A549 (cell line): ENCODE measurements around the gene RASSF9. TPM values are rescaled to one million over a fixed set of nuclear protein-coding genes. Genes with fewer than 3 reads are reported as not detected.

ENCODE experiments used
- ATAC-seq, 2 experiments: fragments of 200-7000 bp in 1 of 2; fragments of >200 bp in 1 of 2; cut with Nextera tagmentation in 1 of 2; cut with Tn5 transposase in 1 of 2; 3 replicates each; pipeline versions ENCODE4 v1.8.0 to v1.9.1; 2018 to 2020; ENCODE audit warnings: mild to moderate bottlenecking in 1 of 2, moderate library complexity in 1 of 2
- CTCF ChIA-PET: fragments of 300-600 bp; sonication (Branson Sonifier 250); formaldehyde crosslinking; extraction: SDS; loops from one replicate; lab custom pipeline; 2021; ENCODE audit warnings: antibody characterized with exemption, inconsistent platforms; lab: Yijun Ruan, JAX
- POLR2A ChIA-PET: fragments of 350-600 bp; formaldehyde crosslinking; extraction: SDS; loops from one replicate; lab custom pipeline; 2021; ENCODE audit warnings: antibody characterized with exemption, inconsistent platforms; lab: Yijun Ruan, JAX
- DNase-seq, 2 experiments: peaks; one replicate each; pipeline versions ENCODE4 v3.0.0 to v3.0.0-alpha.2; 2011 to 2016; ENCODE audit warnings: low read depth in 1 of 2, low spot score in 1 of 2
- FAIRE-seq: peaks from 2 replicates; lab custom pipeline; 2011; peaks lifted over from hg19 to GRCh38; lab: Jason Lieb, UNC
- H3K27ac ChIP-seq, 2 experiments: fragments of >200 bp; sonication (Bioruptor Twin); formaldehyde crosslinking; 3 replicates each; pipeline ENCODE4 v1.5.1; 2016 to 2017
- H3K4me1 ChIP-seq: fragments of >200 bp; sonication (Bioruptor Twin); formaldehyde crosslinking; 3 replicates; pipeline ENCODE4 v1.6.1; 2016
- H3K4me2 ChIP-seq: fragments of >200 bp; sonication (Bioruptor Twin); formaldehyde crosslinking; 3 replicates; pipeline ENCODE4 v1.6.1; 2016
- H3K4me3 ChIP-seq: fragments of >200 bp; sonication (Bioruptor Twin); formaldehyde crosslinking; 3 replicates; pipeline ENCODE4 v1.5.1; 2016
- H3K9me3 ChIP-seq: fragments of >200 bp; sonication (Bioruptor Twin); formaldehyde crosslinking; 3 replicates; pipeline ENCODE4 v1.6.1; 2016
- CHD2 ChIP-seq: fragments of 150-350 bp; IDR thresholded peaks from 2 replicates; pipeline ENCODE4 v1.6.1; 2014; ENCODE audit warnings: low read length; ENCODE audit not compliant: partially characterized antibody
- CHD4 ChIP-seq: fragments of 200-600 bp; sonication (generic); IDR thresholded peaks from 2 replicates; pipeline ENCODE4 v1.6.1; 2016; ENCODE audit warnings: antibody characterized with exemption, mild to moderate bottlenecking, borderline replicate concordance
- ESRRA ChIP-seq: fragments of 150-350 bp; IDR thresholded peaks from 2 replicates; pipeline ENCODE4 v1.6.1; 2014; ENCODE audit warnings: mild to moderate bottlenecking, low read length, borderline replicate concordance
- FOSB ChIP-seq: fragments of 250-450 bp; sonication (Bioruptor Pico); IDR thresholded peaks from 2 replicates; pipeline ENCODE4 v1.5.0; 2020; ENCODE audit warnings: mild to moderate bottlenecking, moderate library complexity
- GATA3 ChIP-seq: IDR thresholded peaks from 2 replicates; pipeline ENCODE4 v1.6.1; 2012; ENCODE audit warnings: borderline replicate concordance
- HDAC2 ChIP-seq: fragments of 200-600 bp; sonication (generic); IDR thresholded peaks from 2 replicates; pipeline ENCODE4 v1.6.1; 2016
- JUN ChIP-seq, 2 experiments: fragments of >200 bp; sonication (Bioruptor Twin); formaldehyde crosslinking; IDR thresholded peaks; 2 replicates in 1 of 2; 3 replicates in 1 of 2; pipeline ENCODE4 v1.6.1; 2016 to 2017
- JUNB ChIP-seq: fragments of >200 bp; sonication (Bioruptor Twin); formaldehyde crosslinking; IDR thresholded peaks from 2 replicates; pipeline ENCODE4 v1.6.1; 2016
- PHF8 ChIP-seq: fragments of 200-600 bp; sonication (generic); IDR thresholded peaks from 2 replicates; pipeline ENCODE4 v1.6.1; 2016; ENCODE audit warnings: low read depth, mild to moderate bottlenecking, antibody characterized with exemption, moderate library complexity, borderline replicate concordance
- RARB ChIP-seq: fragments of 250-450 bp; sonication (Bioruptor Pico); IDR thresholded peaks from 2 replicates; pipeline ENCODE4 v1.8.0; 2021; ENCODE audit warnings: mild to moderate bottlenecking, moderate library complexity
- TP53 ChIP-seq: fragments of 250-450 bp; sonication (Bioruptor Pico); IDR thresholded peaks from 2 replicates; pipeline ENCODE4 v1.5.0; 2021; ENCODE audit warnings: mild to moderate bottlenecking, moderate library complexity
- ZFP36 ChIP-seq: fragments of 450-650 bp; IDR thresholded peaks from 2 replicates; pipeline ENCODE4 v1.6.1; 2014; ENCODE audit warnings: borderline replicate concordance; ENCODE audit not compliant: partially characterized antibody
- ZNF302 ChIP-seq: fragments of 250-450 bp; sonication (Bioruptor Pico); IDR thresholded peaks from 2 replicates; pipeline ENCODE4 v1.9.0; 2021; ENCODE audit warnings: inconsistent platforms, mild to moderate bottlenecking, moderate library complexity
- ZSCAN20 ChIP-seq: fragments of 250-450 bp; sonication (Bioruptor Pico); IDR thresholded peaks from 2 replicates; pipeline ENCODE4 v1.8.0; 2022; ENCODE audit warnings: mild to moderate bottlenecking, moderate library complexity
- WGBS: methylation state at CpG from one replicate; pipeline ENCODE4 v1.1.6; 2017; ENCODE audit errors: missing lambda C conversion rate; 5-methylcytosine and 5-hydroxymethylcytosine counted together
- polyA plus RNA-seq, 4 experiments: library from polyadenylated mRNA; depleted of rRNA in 3 of 4; stranded (reverse); fragments of >200 nt; fragmentation: RNase III in 1 of 4; extraction: RNeasy Plus Mini Kit Qiagen cat#74134 plus additional on column Dnase treatment in 1 of 4; gene quantifications; 2 replicates in 3 of 4; 3 replicates in 1 of 4; pipeline ENCODE4 v1.2.3, GENCODE V29; 2011 to 2017
- TF ChIP-seq, protein P1 (sequence below): fragments of >200 bp; sonication (Bioruptor Twin); formaldehyde crosslinking; IDR thresholded peaks from 3 replicates; pipeline ENCODE4 v1.6.1; 2016
- TF ChIP-seq, protein P2 (sequence below): fragments of 250-450 bp; sonication (Bioruptor Pico); IDR thresholded peaks from 2 replicates; pipeline ENCODE4 v1.5.0; 2020; ENCODE audit warnings: low read depth, mild to moderate bottlenecking, moderate library complexity
- TF ChIP-seq, protein P3 (sequence below): IDR thresholded peaks from 2 replicates; pipeline ENCODE4 v1.6.1; 2012; ENCODE audit warnings: low read depth, borderline replicate concordance
- TF ChIP-seq, protein P4 (sequence below): fragments of 250-450 bp; sonication (Bioruptor Pico); IDR thresholded peaks from 2 replicates; pipeline ENCODE4 v1.5.0; 2021; ENCODE audit warnings: mild to moderate bottlenecking, moderate library complexity, borderline replicate concordance
- TF ChIP-seq, protein P5 (sequence below): IDR thresholded peaks from 2 replicates; pipeline ENCODE4 v1.6.1; 2012
- TF ChIP-seq, protein P6 (sequence below): fragments of 200-600 bp; sonication (generic); IDR thresholded peaks from 2 replicates; pipeline ENCODE4 v1.6.1; 2016; ENCODE audit warnings: antibody characterized with exemption, mild to moderate bottlenecking, moderate library complexity

Gene RASSF9
- polyA plus RNA-seq, 2 of the 4 experiments (the other 2 are of a cell fraction) = 0.98 to 5.6 TPM

DNA sequence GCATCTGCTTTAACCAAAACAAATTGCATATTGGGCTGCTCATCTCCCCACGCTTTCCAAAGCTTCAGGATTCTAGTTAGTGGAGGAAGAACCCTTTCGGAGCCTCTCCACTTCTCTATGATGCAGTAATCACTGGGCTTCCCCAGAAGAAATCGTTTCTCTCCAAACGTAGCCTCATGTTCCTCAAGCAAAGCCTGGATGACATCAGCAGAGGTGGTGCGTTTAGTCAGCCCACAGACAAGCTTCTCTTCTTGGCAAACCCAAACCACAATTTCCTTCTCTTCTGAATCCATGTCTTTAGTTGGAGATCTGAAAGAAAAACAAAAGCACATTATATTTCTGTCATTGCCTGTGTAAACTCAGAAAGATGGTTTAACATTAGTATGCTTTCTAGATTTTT is 30.6 kb downstream of the RASSF9 start:
- 80% methylated on average over 5 of the region's 5 CpGs for WGBS
- TF ChIP-seq, protein P1, sequence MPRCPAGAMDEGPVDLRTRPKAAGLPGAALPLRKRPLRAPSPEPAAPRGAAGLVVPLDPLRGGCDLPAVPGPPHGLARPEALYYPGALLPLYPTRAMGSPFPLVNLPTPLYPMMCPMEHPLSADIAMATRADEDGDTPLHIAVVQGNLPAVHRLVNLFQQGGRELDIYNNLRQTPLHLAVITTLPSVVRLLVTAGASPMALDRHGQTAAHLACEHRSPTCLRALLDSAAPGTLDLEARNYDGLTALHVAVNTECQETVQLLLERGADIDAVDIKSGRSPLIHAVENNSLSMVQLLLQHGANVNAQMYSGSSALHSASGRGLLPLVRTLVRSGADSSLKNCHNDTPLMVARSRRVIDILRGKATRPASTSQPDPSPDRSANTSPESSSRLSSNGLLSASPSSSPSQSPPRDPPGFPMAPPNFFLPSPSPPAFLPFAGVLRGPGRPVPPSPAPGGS = no peak
- TF ChIP-seq, protein P2, sequence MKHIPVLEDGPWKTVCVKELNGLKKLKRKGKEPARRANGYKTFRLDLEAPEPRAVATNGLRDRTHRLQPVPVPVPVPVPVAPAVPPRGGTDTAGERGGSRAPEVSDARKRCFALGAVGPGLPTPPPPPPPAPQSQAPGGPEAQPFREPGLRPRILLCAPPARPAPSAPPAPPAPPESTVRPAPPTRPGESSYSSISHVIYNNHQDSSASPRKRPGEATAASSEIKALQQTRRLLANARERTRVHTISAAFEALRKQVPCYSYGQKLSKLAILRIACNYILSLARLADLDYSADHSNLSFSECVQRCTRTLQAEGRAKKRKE (CRISPR knock-in tag) = no peak
- no peak for TF ChIP-seq HDAC2
- TF ChIP-seq RARB (CRISPR knock-in tag) = no peak
- TF ChIP-seq, protein P3, sequence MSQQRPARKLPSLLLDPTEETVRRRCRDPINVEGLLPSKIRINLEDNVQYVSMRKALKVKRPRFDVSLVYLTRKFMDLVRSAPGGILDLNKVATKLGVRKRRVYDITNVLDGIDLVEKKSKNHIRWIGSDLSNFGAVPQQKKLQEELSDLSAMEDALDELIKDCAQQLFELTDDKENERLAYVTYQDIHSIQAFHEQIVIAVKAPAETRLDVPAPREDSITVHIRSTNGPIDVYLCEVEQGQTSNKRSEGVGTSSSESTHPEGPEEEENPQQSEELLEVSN = no peak
- no peak for TF ChIP-seq ZNF302 (CRISPR knock-in tag)
- no peak for TF ChIP-seq PHF8
- TF ChIP-seq ZFP36 = no peak
- TF ChIP-seq, protein P4, sequence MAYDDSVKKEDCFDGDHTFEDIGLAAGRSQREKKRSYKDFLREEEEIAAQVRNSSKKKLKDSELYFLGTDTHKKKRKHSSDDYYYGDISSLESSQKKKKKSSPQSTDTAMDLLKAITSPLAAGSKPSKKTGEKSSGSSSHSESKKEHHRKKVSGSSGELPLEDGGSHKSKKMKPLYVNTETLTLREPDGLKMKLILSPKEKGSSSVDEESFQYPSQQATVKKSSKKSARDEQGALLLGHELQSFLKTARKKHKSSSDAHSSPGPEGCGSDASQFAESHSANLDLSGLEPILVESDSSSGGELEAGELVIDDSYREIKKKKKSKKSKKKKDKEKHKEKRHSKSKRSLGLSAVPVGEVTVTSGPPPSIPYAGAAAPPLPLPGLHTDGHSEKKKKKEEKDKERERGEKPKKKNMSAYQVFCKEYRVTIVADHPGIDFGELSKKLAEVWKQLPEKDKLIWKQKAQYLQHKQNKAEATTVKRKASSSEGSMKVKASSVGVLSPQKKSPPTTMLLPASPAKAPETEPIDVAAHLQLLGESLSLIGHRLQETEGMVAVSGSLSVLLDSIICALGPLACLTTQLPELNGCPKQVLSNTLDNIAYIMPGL (CRISPR knock-in tag) = no peak
- TF ChIP-seq TP53 (CRISPR knock-in tag) = no peak
- TF ChIP-seq JUNB = no peak
- TF ChIP-seq ESRRA = no peak
- TF ChIP-seq, protein P5, sequence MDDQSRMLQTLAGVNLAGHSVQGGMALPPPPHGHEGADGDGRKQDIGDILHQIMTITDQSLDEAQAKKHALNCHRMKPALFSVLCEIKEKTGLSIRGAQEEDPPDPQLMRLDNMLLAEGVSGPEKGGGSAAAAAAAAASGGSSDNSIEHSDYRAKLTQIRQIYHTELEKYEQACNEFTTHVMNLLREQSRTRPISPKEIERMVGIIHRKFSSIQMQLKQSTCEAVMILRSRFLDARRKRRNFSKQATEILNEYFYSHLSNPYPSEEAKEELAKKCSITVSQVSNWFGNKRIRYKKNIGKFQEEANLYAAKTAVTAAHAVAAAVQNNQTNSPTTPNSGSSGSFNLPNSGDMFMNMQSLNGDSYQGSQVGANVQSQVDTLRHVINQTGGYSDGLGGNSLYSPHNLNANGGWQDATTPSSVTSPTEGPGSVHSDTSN = no peak
- TF ChIP-seq, protein P6, sequence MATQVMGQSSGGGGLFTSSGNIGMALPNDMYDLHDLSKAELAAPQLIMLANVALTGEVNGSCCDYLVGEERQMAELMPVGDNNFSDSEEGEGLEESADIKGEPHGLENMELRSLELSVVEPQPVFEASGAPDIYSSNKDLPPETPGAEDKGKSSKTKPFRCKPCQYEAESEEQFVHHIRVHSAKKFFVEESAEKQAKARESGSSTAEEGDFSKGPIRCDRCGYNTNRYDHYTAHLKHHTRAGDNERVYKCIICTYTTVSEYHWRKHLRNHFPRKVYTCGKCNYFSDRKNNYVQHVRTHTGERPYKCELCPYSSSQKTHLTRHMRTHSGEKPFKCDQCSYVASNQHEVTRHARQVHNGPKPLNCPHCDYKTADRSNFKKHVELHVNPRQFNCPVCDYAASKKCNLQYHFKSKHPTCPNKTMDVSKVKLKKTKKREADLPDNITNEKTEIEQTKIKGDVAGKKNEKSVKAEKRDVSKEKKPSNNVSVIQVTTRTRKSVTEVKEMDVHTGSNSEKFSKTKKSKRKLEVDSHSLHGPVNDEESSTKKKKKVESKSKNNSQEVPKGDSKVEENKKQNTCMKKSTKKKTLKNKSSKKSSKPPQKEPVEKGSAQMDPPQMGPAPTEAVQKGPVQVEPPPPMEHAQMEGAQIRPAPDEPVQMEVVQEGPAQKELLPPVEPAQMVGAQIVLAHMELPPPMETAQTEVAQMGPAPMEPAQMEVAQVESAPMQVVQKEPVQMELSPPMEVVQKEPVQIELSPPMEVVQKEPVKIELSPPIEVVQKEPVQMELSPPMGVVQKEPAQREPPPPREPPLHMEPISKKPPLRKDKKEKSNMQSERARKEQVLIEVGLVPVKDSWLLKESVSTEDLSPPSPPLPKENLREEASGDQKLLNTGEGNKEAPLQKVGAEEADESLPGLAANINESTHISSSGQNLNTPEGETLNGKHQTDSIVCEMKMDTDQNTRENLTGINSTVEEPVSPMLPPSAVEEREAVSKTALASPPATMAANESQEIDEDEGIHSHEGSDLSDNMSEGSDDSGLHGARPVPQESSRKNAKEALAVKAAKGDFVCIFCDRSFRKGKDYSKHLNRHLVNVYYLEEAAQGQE = no peak
- no peak for TF ChIP-seq FOSB (CRISPR knock-in tag)
- no peak for TF ChIP-seq JUN (IDR thresholded peaks at IDR 0.05)
- TF ChIP-seq ZSCAN20 (CRISPR knock-in tag) = no peak
- TF ChIP-seq GATA3 = no peak
- TF ChIP-seq CHD4 = no peak
- TF ChIP-seq CHD2 = no peak
- Histone ChIP-seq H3K4me1 (peaks cover 15% of the 10 kb centered on the region; the same call in 2 of the 3 replicates), H3K9me3 (no peaks in the 10 kb centered on the region), H3K4me2 (no peak overlapping the region), H3K27ac (no peak overlapping the region), H3K4me3 (no peak overlapping the region)
- ChIA-PET CTCF (interaction anchor here (1.0 kb wide), 1 partner anchor 35 kb away, joined by 3 read pairs; no protein-coding TSS in a partner anchor), POLR2A (no interaction called here)
- FAIRE-seq (no peak), ATAC-seq (no peak), DNase-seq (no peak)
